Sigmoid colon (tissue), 7 donors: ENCODE results near the gene RAB31. TPM values are rescaled to one million over a fixed set of nuclear protein-coding genes. Genes with fewer than 3 reads are reported as not detected.

Experiments used
- DNase-seq: peaks from one replicate; pipeline ENCODE4 v3.0.0-alpha.2; 2019
- H3K27ac ChIP-seq, 4 donors: fragments of 200-600 bp; sonication (generic); one replicate each; pipeline ENCODE4 v1.5.1; 2016 to 2019; ENCODE audit warnings: mild to moderate bottlenecking in 1 of 4
- H3K27me3 ChIP-seq, 3 donors: fragments of 200-600 bp; sonication (generic); one replicate each; pipeline ENCODE4 v1.5.1; 2019; ENCODE audit warnings: mild to moderate bottlenecking in 1 of 3
- H3K36me3 ChIP-seq, 4 donors: fragments of 200-600 bp; sonication (generic); one replicate each; pipeline ENCODE4 v1.5.1; 2016 to 2019
- H3K4me1 ChIP-seq, 4 donors: fragments of 200-600 bp; sonication (generic); one replicate each; pipeline ENCODE4 v1.5.1; 2017 to 2019
- H3K4me3 ChIP-seq, 4 donors: fragments of 200-600 bp; sonication (generic); one replicate each; pipeline ENCODE4 v1.5.1; 2017 to 2019; ENCODE audit warnings: mild to moderate bottlenecking in 2 of 4, moderate library complexity in 1 of 4
- H3K9me3 ChIP-seq, 4 donors: fragments of 200-600 bp in 3 of 4; sonication (generic) in 3 of 4; one replicate each; pipeline versions ENCODE4 v1.5.1 to v1.6.1; 2013 to 2019
- CTCF ChIP-seq, 4 experiments: fragments of 450-650 bp in 3 of 4; fragments of 200-600 bp in 1 of 4; IDR thresholded peaks; one replicate each; pipeline ENCODE4 v1.5.1; 2016 to 2019; ENCODE audit warnings: antibody characterized with exemption in 4 of 4, mild to moderate bottlenecking in 3 of 4, moderate library complexity in 2 of 4
- EP300 ChIP-seq, 4 donors: sonication (generic); formaldehyde crosslinking; IDR thresholded peaks; one replicate each; pipeline ENCODE4 v1.6.1; 2017; ENCODE audit warnings: antibody characterized with exemption in 4 of 4
- POLR2A ChIP-seq, 2 donors: fragments of 450-650 bp; IDR thresholded peaks; one replicate each; pipeline ENCODE4 v1.6.1; 2016; ENCODE audit warnings: antibody characterized with exemption in 2 of 2, mild to moderate bottlenecking in 2 of 2, moderate library complexity in 2 of 2
- POLR2AphosphoS5 ChIP-seq, 4 donors: sonication (generic); formaldehyde crosslinking; IDR thresholded peaks; one replicate each; pipeline ENCODE4 v1.6.1; 2017; ENCODE audit warnings: antibody characterized with exemption in 4 of 4
- WGBS, 2 donors: extraction: QIAGEN DNeasy Blood & Tissue Kit; methylation state at CpG; one replicate each; pipeline ENCODE4 v1.1.7; 2013; 5-methylcytosine and 5-hydroxymethylcytosine counted together
- intact Hi-C: fragments of 100-400 bp; cut with DNase I; formaldehyde crosslinking; loops from one replicate; pipeline ENCODE4 v1.15.1; 2023
- polyA plus RNA-seq, 3 donors: library from polyadenylated mRNA; stranded (reverse); fragments of 200-250 nt; gene quantifications; one replicate each; pipeline ENCODE4 v1.2.3, GENCODE V29; 2013
- total RNA-seq, 4 donors: library from RNA; depleted of rRNA; stranded (reverse); fragments of >200 nt; gene quantifications; one replicate each; pipeline ENCODE4 v1.1.0, GENCODE V29; 2016
- donor health status: healthy with polysubstance abuse.
- donor health status: Bipolar disorder and iron deficiency.
- donor health status: healthy.

The RAB31 gene
- total and polyA plus RNA-seq, 7 donors = 16.2 to 74.6 (median 52.0) TPM

- Histone ChIP-seq H3K36me3 (no peaks in the 10 kb centered on the region), H3K27ac (no peak overlapping the region), H3K9me3 (no peaks in the 10 kb centered on the region), H3K27me3 (no peaks in the 10 kb centered on the region), H3K4me3 (no peak overlapping the region), H3K4me1 (peaks cover 0 to 8% (median 2%) of the 10 kb centered on the region in 4 donors)
- TF ChIP-seq POLR2AphosphoS5 (IDR thresholded peaks at IDR 0.05) (no peak), POLR2A (IDR thresholded peaks at IDR 0.05) (no peak), EP300 (IDR thresholded peaks at IDR 0.05) (no peak), CTCF (IDR thresholded peaks at IDR 0.05) (no peak)
- WGBS, 2 donors = 94 to 100% methylated on average over 1 of the region's 1 CpG
- DNase-seq = no peak
- intact Hi-C loops = no loop called here
These were observed 170.0 kb downstream of the RAB31 start for GRCh38 chr18:9878095-9878494.

DNA sequence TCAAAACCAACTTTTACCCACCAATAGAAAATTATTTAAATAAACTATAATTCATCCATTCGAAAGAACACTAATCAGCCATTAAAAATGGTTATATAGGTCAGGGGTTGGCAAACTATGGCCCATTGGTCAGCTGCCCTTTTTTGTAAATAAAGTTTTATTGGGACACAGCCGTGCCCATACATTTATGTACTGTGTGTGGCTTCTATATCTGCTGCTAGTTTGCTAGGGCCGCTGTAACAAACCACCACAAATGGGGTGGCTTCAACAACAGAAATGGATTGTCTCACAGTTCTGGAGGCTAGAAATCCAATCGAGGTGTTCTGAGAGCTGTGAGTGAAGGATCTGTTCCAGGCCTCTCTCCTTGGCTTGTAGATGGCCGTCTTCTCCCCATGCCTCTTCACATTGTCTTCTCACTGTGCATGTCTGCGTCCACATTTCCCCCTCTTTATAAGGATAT lies 170.7 kb downstream of the RAB31 start:
- 90 to 93% methylated on average over 6 of the region's 6 CpGs for WGBS, 2 donors
- no peak for TF ChIP-seq POLR2AphosphoS5 (IDR thresholded peaks at IDR 0.05)
- TF ChIP-seq POLR2A (IDR thresholded peaks at IDR 0.05) = no peak
- TF ChIP-seq EP300 (IDR thresholded peaks at IDR 0.05) = no peak
- no peak for TF ChIP-seq CTCF (IDR thresholded peaks at IDR 0.05)
- no peak for DNase-seq
- Histone ChIP-seq H3K27me3 (no peaks in the 10 kb centered on the region), H3K36me3 (no peaks in the 10 kb centered on the region), H3K4me3 (no peak overlapping the region), H3K4me1 (peaks cover 0 to 16% (median 5%) of the 10 kb centered on the region in 4 donors), H3K9me3 (no peaks in the 10 kb centered on the region), H3K27ac (no peak overlapping the region)
- intact Hi-C loops = no loop called here

DNA sequence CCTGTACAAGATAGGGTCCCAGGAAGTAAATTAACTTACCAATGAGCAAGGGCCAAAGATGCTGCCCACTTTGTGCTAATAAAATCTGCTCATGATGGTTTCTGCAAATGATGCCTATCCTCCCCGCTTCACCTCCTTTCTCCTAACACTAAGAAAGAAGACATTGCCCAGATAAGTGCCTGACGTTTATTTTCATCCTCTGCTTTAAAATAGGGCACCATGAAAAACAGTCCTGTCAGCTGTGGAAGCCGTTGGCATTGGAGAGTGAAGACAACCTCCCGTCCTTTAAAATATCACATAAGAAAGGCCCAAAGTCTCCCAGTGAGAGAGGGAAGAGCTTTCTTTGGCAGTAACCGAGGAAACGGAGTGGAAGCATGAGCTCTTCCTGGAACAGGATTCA lies 176.0 kb downstream of the RAB31 start:
- Histone ChIP-seq H3K36me3 (no peaks in the 10 kb centered on the region), H3K27me3 (no peaks in the 10 kb centered on the region), H3K4me3 (no peak overlapping the region), H3K9me3 (no peaks in the 10 kb centered on the region), H3K27ac (peak overlapping the region in 3 of 4 donors; percentile 58 to 70 (median 59)), H3K4me1 (peaks cover 0 to 17% (median 5%) of the 10 kb centered on the region in 4 donors)
- WGBS, 2 donors = 91 to 92% methylated on average over 6 of the region's 6 CpGs
- intact Hi-C loops = no loop called here
- no peak for DNase-seq
- TF ChIP-seq POLR2A (IDR thresholded peaks at IDR 0.05) = no peak
- peak in 3 of 4 donors; percentile 32 to 47 (median 38) for TF ChIP-seq EP300 (IDR thresholded peaks at IDR 0.05)
- TF ChIP-seq CTCF (IDR thresholded peaks at IDR 0.05) = no peak
- peak; percentile 47 to 80 (median 70) for TF ChIP-seq POLR2AphosphoS5 (IDR thresholded peaks at IDR 0.05)

DNA sequence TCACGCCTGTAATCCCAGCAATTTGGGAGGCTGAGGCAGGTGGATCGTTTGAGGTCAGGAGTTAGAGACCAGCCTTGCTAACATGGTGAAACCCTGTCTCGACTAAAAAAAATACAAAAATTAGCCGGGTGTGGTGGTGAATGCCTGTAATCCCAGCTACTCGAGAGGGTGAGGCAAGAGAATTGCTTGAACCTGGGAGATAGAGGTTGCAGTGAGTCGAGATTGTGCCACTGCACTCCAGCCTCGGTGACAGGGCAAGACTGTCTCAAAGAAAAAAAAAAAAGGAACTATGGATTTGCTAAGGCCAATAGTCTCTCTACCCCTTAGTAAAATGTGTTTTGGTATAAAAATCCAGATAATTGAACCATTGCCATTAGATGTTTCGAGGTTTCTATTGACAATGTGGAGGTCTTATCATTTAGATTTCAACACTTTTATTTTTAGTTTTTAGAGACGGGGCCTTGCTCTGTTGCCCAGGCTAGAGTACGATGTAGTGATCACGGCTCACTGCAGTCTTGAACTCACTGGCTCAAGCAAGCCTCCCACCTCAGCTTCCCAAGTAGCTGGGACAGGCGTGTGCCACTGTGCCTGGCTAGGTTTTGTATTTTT lies 176.5 kb downstream of the RAB31 start:
- intact Hi-C loops = no loop called here
- Histone ChIP-seq H3K9me3 (no peaks in the 10 kb centered on the region), H3K36me3 (no peaks in the 10 kb centered on the region), H3K27ac (peak overlapping the region in 3 of 4 donors; percentile 58 to 70 (median 59)), H3K4me3 (no peak overlapping the region), H3K27me3 (no peaks in the 10 kb centered on the region), H3K4me1 (peaks cover 0 to 17% (median 5%) of the 10 kb centered on the region in 4 donors)
- TF ChIP-seq EP300 (IDR thresholded peaks at IDR 0.05) (no peak), CTCF (IDR thresholded peaks at IDR 0.05) (no peak), POLR2A (IDR thresholded peaks at IDR 0.05) (no peak), POLR2AphosphoS5 (IDR thresholded peaks at IDR 0.05) (no peak)
- WGBS, 2 donors = 91 to 92% methylated on average over 12 of the region's 12 CpGs
- DNase-seq = no peak
